Neutrophil (primary cell): ENCODE data around the gene ARHGAP12.

Experiments
- H3K27ac ChIP-seq: fragments of 200-600 bp; sonication (generic); 2 replicates; pipeline ENCODE4 v1.5.1; 2016; ENCODE audit warnings: mild to moderate bottlenecking, moderate library complexity
- H3K27me3 ChIP-seq: fragments of 200-600 bp; sonication (generic); 2 replicates; pipeline ENCODE4 v1.6.0; 2016; ENCODE audit warnings: mild to moderate bottlenecking
- H3K36me3 ChIP-seq: fragments of 200-600 bp; sonication (generic); 2 replicates; pipeline ENCODE4 v1.5.1; 2017
- H3K4me1 ChIP-seq, 2 experiments: fragments of 200-600 bp in 1 of 2; sonication (generic) in 1 of 2; 1 replicate in 1 of 2; 2 replicates in 1 of 2; pipeline versions ENCODE4 v1.5.1 to v1.6.1; 2013 to 2016; ENCODE audit warnings: low read depth in 1 of 2, low read length in 1 of 2, mild to moderate bottlenecking in 1 of 2, moderate library complexity in 1 of 2; ENCODE audit not compliant: control insufficient read depth in 1 of 2, insufficient read depth in 1 of 2
- H3K4me3 ChIP-seq, 2 experiments: fragments of 200-600 bp in 1 of 2; sonication (generic) in 1 of 2; 1 replicate in 1 of 2; 2 replicates in 1 of 2; pipeline ENCODE4 v1.5.1; 2013 to 2016; ENCODE audit warnings: low read depth in 1 of 2, low read length in 1 of 2, mild to moderate bottlenecking in 1 of 2, moderate library complexity in 1 of 2
- H3K9me3 ChIP-seq: fragments of 200-600 bp; sonication (generic); 2 replicates; pipeline ENCODE4 v1.5.1; 2016
- TF ChIP-seq, protein P1 (sequence below): fragments of 200-600 bp; sonication (generic); IDR thresholded peaks from 2 replicates; pipeline ENCODE4 v1.5.1; 2016; ENCODE audit warnings: antibody characterized with exemption

ARHGAP12 gene

GRCh38 chr10:31928549-31929260 lies at the start of gene ARHGAP12:
Gene ARHGAP12 (minus strand): TSS chr10:31928831. CDS start chr10:31908855, 19,976 bp downstream.
- Histone ChIP-seq H3K9me3 (no peaks in the 10 kb centered on the region), H3K4me1 (peaks cover 40 to 49% of the 10 kb centered on the region in 2 experiments), H3K4me3 (peak within 1 kb of the TSS; percentile 88), H3K36me3 (no peaks in the 10 kb centered on the region), H3K27ac (peak within 1 kb of the TSS; percentile 89), H3K27me3 (peaks cover 49% of the 10 kb centered on the region)
- TF ChIP-seq, protein P1, sequence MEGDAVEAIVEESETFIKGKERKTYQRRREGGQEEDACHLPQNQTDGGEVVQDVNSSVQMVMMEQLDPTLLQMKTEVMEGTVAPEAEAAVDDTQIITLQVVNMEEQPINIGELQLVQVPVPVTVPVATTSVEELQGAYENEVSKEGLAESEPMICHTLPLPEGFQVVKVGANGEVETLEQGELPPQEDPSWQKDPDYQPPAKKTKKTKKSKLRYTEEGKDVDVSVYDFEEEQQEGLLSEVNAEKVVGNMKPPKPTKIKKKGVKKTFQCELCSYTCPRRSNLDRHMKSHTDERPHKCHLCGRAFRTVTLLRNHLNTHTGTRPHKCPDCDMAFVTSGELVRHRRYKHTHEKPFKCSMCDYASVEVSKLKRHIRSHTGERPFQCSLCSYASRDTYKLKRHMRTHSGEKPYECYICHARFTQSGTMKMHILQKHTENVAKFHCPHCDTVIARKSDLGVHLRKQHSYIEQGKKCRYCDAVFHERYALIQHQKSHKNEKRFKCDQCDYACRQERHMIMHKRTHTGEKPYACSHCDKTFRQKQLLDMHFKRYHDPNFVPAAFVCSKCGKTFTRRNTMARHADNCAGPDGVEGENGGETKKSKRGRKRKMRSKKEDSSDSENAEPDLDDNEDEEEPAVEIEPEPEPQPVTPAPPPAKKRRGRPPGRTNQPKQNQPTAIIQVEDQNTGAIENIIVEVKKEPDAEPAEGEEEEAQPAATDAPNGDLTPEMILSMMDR, result no peak

DNA sequence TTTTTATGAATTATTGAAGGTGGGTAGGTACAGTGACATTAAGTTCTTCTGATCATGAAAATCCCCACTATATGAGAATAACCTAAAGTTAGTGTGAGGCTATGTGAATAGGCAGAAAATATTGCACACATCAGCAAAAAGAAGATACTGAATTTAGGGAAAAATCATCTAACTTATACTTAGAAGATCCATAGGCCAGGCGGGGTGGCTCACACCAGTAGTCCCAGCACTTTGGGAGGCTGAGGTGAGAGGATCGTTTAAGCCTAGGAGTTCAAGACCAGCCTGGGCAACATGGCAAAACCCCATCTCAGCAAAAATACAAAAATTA lies 49.5 kb upstream of the ARHGAP12 start:
- TF ChIP-seq, protein P1, result no peak
- peaks cover 51 to 52% of the 10 kb centered on the region in 2 experiments for H3K4me1 ChIP-seq
- H3K27me3 ChIP-seq, result no peaks in the 10 kb centered on the region
- H3K9me3 ChIP-seq, result no peaks in the 10 kb centered on the region
- H3K4me3 ChIP-seq, result peak overlapping the region; percentile 46 to 55
- H3K27ac ChIP-seq, result peak overlapping the region; percentile 84
- no peaks in the 10 kb centered on the region for H3K36me3 ChIP-seq

- no peaks in the 10 kb centered on the region for H3K27me3 ChIP-seq
- peak overlapping the region; percentile 84 for H3K27ac ChIP-seq
Measured at GRCh38 chr10:31977440-31978155, 49.0 kb upstream of the ARHGAP12 start.

GRCh38 chr10:31975157-31975765 lies 46.6 kb upstream of the ARHGAP12 start:
- no peaks in the 10 kb centered on the region for H3K27me3 ChIP-seq
- H3K4me1 ChIP-seq, result peaks cover 66 to 68% of the 10 kb centered on the region in 2 experiments
- TF ChIP-seq, protein P1, result no peak
- no peaks in the 10 kb centered on the region for H3K9me3 ChIP-seq
- H3K4me3 ChIP-seq, result no peak overlapping the region
- H3K36me3 ChIP-seq, result no peaks in the 10 kb centered on the region
- no peak overlapping the region for H3K27ac ChIP-seq

More at GRCh38 chr10:31977440-31978155, 49.0 kb upstream of the ARHGAP12 start:
- TF ChIP-seq, protein P1, result peak; percentile 9
- Histone ChIP-seq H3K4me1 (peaks cover 56 to 57% of the 10 kb centered on the region in 2 experiments), H3K4me3 (peak overlapping the region; percentile 46 to 55), H3K9me3 (no peaks in the 10 kb centered on the region), H3K36me3 (no peaks in the 10 kb centered on the region)

DNA sequence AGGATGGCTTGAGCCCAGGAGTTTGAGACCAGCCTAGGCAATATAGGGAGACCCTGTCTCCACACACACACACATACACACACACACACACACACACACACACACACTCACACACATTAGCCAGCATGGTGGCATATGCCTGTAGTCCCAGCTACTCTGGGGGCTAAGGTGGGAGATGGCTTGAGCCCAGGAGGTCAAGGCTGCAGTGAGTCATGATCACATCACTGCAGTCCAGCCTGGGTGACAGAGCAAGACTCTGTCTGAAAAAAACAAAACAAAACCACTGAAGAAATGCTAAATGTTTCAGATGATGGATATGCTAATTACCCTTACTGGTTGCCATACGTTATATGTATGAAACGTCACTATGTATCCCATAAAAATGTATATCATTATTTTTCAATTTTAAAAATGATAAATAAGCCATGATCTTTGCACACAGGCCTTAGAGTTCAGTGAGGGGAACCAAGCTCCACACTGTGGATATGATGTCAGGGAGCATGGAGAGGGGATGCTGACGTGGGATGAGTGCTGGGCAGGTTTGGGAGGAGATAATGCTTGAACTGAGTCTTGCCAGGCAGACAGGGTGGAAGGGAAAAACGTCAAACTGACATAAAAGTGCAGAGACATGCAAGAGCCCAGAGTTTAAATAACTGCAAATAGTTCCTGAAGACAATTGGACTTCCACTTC lies 45.9 kb upstream of the ARHGAP12 start:
- no peaks in the 10 kb centered on the region for H3K36me3 ChIP-seq
- TF ChIP-seq, protein P1, result no peak
- H3K9me3 ChIP-seq, result no peaks in the 10 kb centered on the region
- H3K27ac ChIP-seq, result no peak overlapping the region
- no peaks in the 10 kb centered on the region for H3K27me3 ChIP-seq
- no peak overlapping the region for H3K4me3 ChIP-seq
- H3K4me1 ChIP-seq, result peaks cover 66 to 68% of the 10 kb centered on the region in 2 experiments
